GM23338 (cell line): Measurements from ENCODE around the gene GSAP. TPM values are rescaled to one million over a fixed set of nuclear protein-coding genes. Genes with fewer than 3 reads are reported as not detected.

Experiments used
- ATAC-seq: fragments of 200-7000 bp; cut with Tn5 transposase; 3 replicates; pipeline ENCODE4 v1.9.1; 2020
- DNase-seq: peaks from one replicate; pipeline ENCODE4 v3.0.0-alpha.2; 2015; ENCODE audit warnings: low spot score
- H2AFZ ChIP-seq: fragments of 200-600 bp; sonication (generic); 2 replicates; pipeline ENCODE4 v1.8.0; 2016; ENCODE audit warnings: antibody characterized with exemption, mild to moderate bottlenecking, moderate library complexity
- H3F3A ChIP-seq: fragments of 200-600 bp; sonication (generic); replicated peaks from 2 replicates; pipeline ENCODE4 v1.8.0; 2017; ENCODE audit warnings: antibody characterized with exemption, mixed run types, low read depth
- H3K27ac ChIP-seq: fragments of 200-600 bp; sonication (generic); 2 replicates; pipeline ENCODE4 v1.6.1; 2016; ENCODE audit warnings: low read depth
- H3K27me3 ChIP-seq: fragments of 200-600 bp; sonication (generic); 2 replicates; pipeline ENCODE4 v1.8.0; 2016; ENCODE audit warnings: mild to moderate bottlenecking, mixed run types, moderate library complexity; ENCODE audit not compliant: insufficient read depth
- H3K36me3 ChIP-seq: fragments of 200-600 bp; sonication (generic); 2 replicates; pipeline ENCODE4 v1.8.0; 2016; ENCODE audit warnings: mild to moderate bottlenecking; ENCODE audit not compliant: insufficient read depth
- H3K4me1 ChIP-seq: fragments of 200-600 bp; sonication (generic); 2 replicates; pipeline ENCODE4 v1.8.0; 2016; ENCODE audit warnings: mild to moderate bottlenecking, moderate library complexity; ENCODE audit not compliant: insufficient read depth
- H3K4me2 ChIP-seq: fragments of 200-600 bp; sonication (generic); 2 replicates; pipeline ENCODE4 v1.7.1; 2017; ENCODE audit warnings: mixed run types
- H3K4me3 ChIP-seq: fragments of 200-600 bp; sonication (generic); 2 replicates; pipeline ENCODE4 v1.6.1; 2016; ENCODE audit warnings: mixed run types
- H3K79me2 ChIP-seq: fragments of 200-600 bp; sonication (generic); replicated peaks from 2 replicates; pipeline ENCODE4 v1.8.0; 2017; ENCODE audit warnings: mild to moderate bottlenecking; ENCODE audit not compliant: insufficient read depth
- H3K9me2 ChIP-seq: fragments of 200-600 bp; sonication (generic); 2 replicates; pipeline ENCODE4 v1.8.0; 2017; ENCODE audit not compliant: insufficient read depth
- H4K20me1 ChIP-seq: fragments of 200-600 bp; sonication (generic); replicated peaks from 2 replicates; pipeline ENCODE4 v1.8.0; 2017; ENCODE audit warnings: mild to moderate bottlenecking; ENCODE audit not compliant: insufficient read depth
- H3K27ac Mint-ChIP-seq: 2 replicates; pipeline ENCODE4 v1.8.0; 2020; ENCODE audit warnings: inconsistent platforms, mild to moderate bottlenecking, moderate library complexity, mixed read lengths
- H3K27me3 Mint-ChIP-seq: 3 replicates; pipeline ENCODE4 v1.8.0; 2022; ENCODE audit warnings: low read depth, mild to moderate bottlenecking, moderate library complexity, mixed read lengths, inconsistent platforms; ENCODE audit not compliant: insufficient read depth, poor library complexity
- H3K36me3 Mint-ChIP-seq: 3 replicates; pipeline ENCODE4 v1.8.0; 2021; ENCODE audit warnings: low read depth, mild to moderate bottlenecking, inconsistent platforms, moderate library complexity, mixed read lengths
- H3K4me1 Mint-ChIP-seq: 3 replicates; pipeline ENCODE4 v1.8.0; 2020; ENCODE audit warnings: mild to moderate bottlenecking, inconsistent platforms, mixed read lengths
- H3K4me3 Mint-ChIP-seq: 3 replicates; pipeline ENCODE4 v1.8.0; 2021; ENCODE audit warnings: moderate library complexity, mild to moderate bottlenecking, inconsistent platforms, mixed read lengths
- H3K9me3 Mint-ChIP-seq: 3 replicates; pipeline ENCODE4 v1.8.0; 2020; ENCODE audit warnings: moderate library complexity, mild to moderate bottlenecking, inconsistent platforms, mixed read lengths
- CREB1 ChIP-seq: fragments of 250-450 bp; sonication (Bioruptor Pico); IDR thresholded peaks from 2 replicates; pipeline ENCODE4 v1.5.0; 2020; ENCODE audit warnings: low read depth, mild to moderate bottlenecking, moderate library complexity
- ETS1 ChIP-seq: IDR thresholded peaks from 2 replicates; pipeline ENCODE4 v1.6.1; 2016; ENCODE audit warnings: antibody characterized with exemption
- EZH2 ChIP-seq: fragments of 200-600 bp; sonication (generic); IDR thresholded peaks from one replicate; pipeline ENCODE4 v1.8.0; 2017; ENCODE audit warnings: antibody characterized with exemption, mild to moderate bottlenecking, low read depth; ENCODE audit not compliant: unreplicated experiment
- EZH2phosphoT487 ChIP-seq: fragments of 200-600 bp; sonication (generic); IDR thresholded peaks from one replicate; pipeline ENCODE4 v1.8.1; 2018; ENCODE audit warnings: antibody characterized with exemption; ENCODE audit not compliant: unreplicated experiment
- NANOG ChIP-seq: IDR thresholded peaks from 2 replicates; pipeline ENCODE4 v1.6.1; 2016; ENCODE audit warnings: antibody characterized with exemption, borderline replicate concordance
- POLR2AphosphoS5 ChIP-seq: IDR thresholded peaks from 2 replicates; pipeline ENCODE4 v1.6.1; 2016; ENCODE audit warnings: antibody characterized with exemption, low read depth
- STAT1 ChIP-seq: IDR thresholded peaks from one replicate; pipeline ENCODE4 v1.6.1; 2016; ENCODE audit warnings: antibody characterized with exemption; ENCODE audit not compliant: unreplicated experiment
- ZNF114 ChIP-seq: fragments of 250-450 bp; sonication (Bioruptor Pico); IDR thresholded peaks from 2 replicates; pipeline ENCODE4 v1.5.0; 2020; ENCODE audit warnings: mild to moderate bottlenecking, moderate library complexity
- ZNF331 ChIP-seq: fragments of 250-450 bp; sonication (Bioruptor Pico); IDR thresholded peaks from 2 replicates; pipeline ENCODE4 v1.5.0; 2020; ENCODE audit warnings: low read depth, mild to moderate bottlenecking, moderate library complexity
- polyA plus RNA-seq: library from polyadenylated mRNA; unstranded; fragments of >200 nt; fragmentation: Nextera tagmentation; extraction: Ambion mirVana; gene quantifications from 2 replicates; pipeline ENCODE4 v1.2.1, GENCODE V29; 2016
- total RNA-seq: library from RNA; depleted of rRNA; stranded (reverse); fragments of >200 nt; shearing (Covaris generic); gene quantifications from 2 replicates; pipeline ENCODE4 v1.2.3, GENCODE V29; 2014
- TF ChIP-seq, protein P1 (sequence below): IDR thresholded peaks from one replicate; pipeline ENCODE4 v1.6.1; 2018; ENCODE audit warnings: antibody characterized with exemption; ENCODE audit not compliant: unreplicated experiment

The GSAP gene
- total and polyA plus RNA-seq, 2 experiments from 2014 or later = 0.63 to 1.1 TPM

DNA sequence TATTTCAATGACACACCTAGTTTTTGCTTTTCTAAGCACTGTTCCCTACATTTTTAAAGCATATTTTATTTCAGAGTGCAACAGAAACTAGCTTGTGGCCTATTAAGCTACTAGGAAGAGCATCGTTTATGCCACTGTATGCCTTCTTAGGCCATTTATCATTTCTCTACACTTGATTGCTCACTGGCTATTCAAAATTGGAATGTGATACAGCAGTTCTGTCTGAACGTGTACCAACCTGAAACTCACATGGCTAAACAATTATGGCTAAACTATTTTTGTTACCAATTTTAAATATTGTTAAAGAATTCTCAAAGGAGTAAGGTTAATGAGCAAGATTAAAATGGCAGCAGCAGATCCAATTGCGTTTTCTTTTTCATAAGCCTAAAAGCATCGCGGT lies 105.2 kb downstream of the GSAP start:
- Histone ChIP-seq H3K27ac (no peak overlapping the region), H3K4me1 (peaks cover 11% of the 10 kb centered on the region; the same call in 1 of the 2 replicates), H3K4me2 (no peak overlapping the region), H3K4me3 (no peak overlapping the region), H3F3A (no peaks in the 10 kb centered on the region), H2AFZ (no peak overlapping the region), H3K79me2 (no peaks in the 10 kb centered on the region), H3K36me3 (no peaks in the 10 kb centered on the region), H4K20me1 (no peaks in the 10 kb centered on the region), H3K27me3 (no peaks in the 10 kb centered on the region), H3K9me2 (no peaks in the 10 kb centered on the region)
- no peaks in the 10 kb centered on the region for H3K27me3 Mint-ChIP-seq
- no peak overlapping the region for H3K27ac Mint-ChIP-seq
- no peak for DNase-seq
- ATAC-seq = no peak
- peaks cover 24% of the 10 kb centered on the region for H3K4me1 Mint-ChIP-seq
- H3K36me3 Mint-ChIP-seq = no peaks in the 10 kb centered on the region
- H3K4me3 Mint-ChIP-seq = no peak overlapping the region
- no peaks in the 10 kb centered on the region for H3K9me3 Mint-ChIP-seq
- no peak for TF ChIP-seq NANOG
- TF ChIP-seq EZH2 = no peak
- TF ChIP-seq, protein P1, sequence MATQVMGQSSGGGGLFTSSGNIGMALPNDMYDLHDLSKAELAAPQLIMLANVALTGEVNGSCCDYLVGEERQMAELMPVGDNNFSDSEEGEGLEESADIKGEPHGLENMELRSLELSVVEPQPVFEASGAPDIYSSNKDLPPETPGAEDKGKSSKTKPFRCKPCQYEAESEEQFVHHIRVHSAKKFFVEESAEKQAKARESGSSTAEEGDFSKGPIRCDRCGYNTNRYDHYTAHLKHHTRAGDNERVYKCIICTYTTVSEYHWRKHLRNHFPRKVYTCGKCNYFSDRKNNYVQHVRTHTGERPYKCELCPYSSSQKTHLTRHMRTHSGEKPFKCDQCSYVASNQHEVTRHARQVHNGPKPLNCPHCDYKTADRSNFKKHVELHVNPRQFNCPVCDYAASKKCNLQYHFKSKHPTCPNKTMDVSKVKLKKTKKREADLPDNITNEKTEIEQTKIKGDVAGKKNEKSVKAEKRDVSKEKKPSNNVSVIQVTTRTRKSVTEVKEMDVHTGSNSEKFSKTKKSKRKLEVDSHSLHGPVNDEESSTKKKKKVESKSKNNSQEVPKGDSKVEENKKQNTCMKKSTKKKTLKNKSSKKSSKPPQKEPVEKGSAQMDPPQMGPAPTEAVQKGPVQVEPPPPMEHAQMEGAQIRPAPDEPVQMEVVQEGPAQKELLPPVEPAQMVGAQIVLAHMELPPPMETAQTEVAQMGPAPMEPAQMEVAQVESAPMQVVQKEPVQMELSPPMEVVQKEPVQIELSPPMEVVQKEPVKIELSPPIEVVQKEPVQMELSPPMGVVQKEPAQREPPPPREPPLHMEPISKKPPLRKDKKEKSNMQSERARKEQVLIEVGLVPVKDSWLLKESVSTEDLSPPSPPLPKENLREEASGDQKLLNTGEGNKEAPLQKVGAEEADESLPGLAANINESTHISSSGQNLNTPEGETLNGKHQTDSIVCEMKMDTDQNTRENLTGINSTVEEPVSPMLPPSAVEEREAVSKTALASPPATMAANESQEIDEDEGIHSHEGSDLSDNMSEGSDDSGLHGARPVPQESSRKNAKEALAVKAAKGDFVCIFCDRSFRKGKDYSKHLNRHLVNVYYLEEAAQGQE = no peak
- TF ChIP-seq ZNF331 (CRISPR knock-in tag) = no peak
- TF ChIP-seq CREB1 (CRISPR knock-in tag) = no peak
- TF ChIP-seq EZH2phosphoT487 = no peak
- TF ChIP-seq ZNF114 (CRISPR knock-in tag) = no peak
- no peak for TF ChIP-seq POLR2AphosphoS5
- TF ChIP-seq ETS1 = no peak

GRCh38 chr7:77309714-77310220 lies 106.4 kb downstream of the GSAP start:
- H2AFZ ChIP-seq = no peak overlapping the region
- TF ChIP-seq ZNF331 (CRISPR knock-in tag) = no peak
- TF ChIP-seq ETS1 = no peak
- TF ChIP-seq STAT1 = no peak
- TF ChIP-seq, protein P1 = no peak
- TF ChIP-seq POLR2AphosphoS5 = no peak
- TF ChIP-seq EZH2phosphoT487 = no peak

More at GRCh38 chr7:77309714-77310220, 106.4 kb downstream of the GSAP start:
- DNase-seq (no peak), ATAC-seq (no peak)
- Mint-ChIP-seq H3K27me3 (no peaks in the 10 kb centered on the region), H3K27ac (no peak overlapping the region), H3K9me3 (no peaks in the 10 kb centered on the region), H3K4me1 (peaks cover 24% of the 10 kb centered on the region), H3K36me3 (0 out of 3 replicates have a peak, but pooled peaks cover 2% of the 10 kb centered on the region), H3K4me3 (no peak overlapping the region)
- H3K36me3 ChIP-seq = no peaks in the 10 kb centered on the region
- peaks cover 11% of the 10 kb centered on the region; the same call in 1 of the 2 replicates for H3K4me1 ChIP-seq
- no peaks in the 10 kb centered on the region for H3F3A ChIP-seq
- H3K27me3 ChIP-seq = no peaks in the 10 kb centered on the region
- H3K4me3 ChIP-seq = no peak overlapping the region
- H3K79me2 ChIP-seq = no peaks in the 10 kb centered on the region
- H3K4me2 ChIP-seq = no peak overlapping the region
- no peaks in the 10 kb centered on the region for H3K9me2 ChIP-seq
- no peaks in the 10 kb centered on the region for H4K20me1 ChIP-seq
- H3K27ac ChIP-seq = no peak overlapping the region; the same call in 1 of the 2 replicates
